GM23338 (cell line): ENCODE data around the gene AADAC. TPM values are rescaled to one million over a fixed set of nuclear protein-coding genes. Genes with fewer than 3 reads are reported as not detected.

Experiments used
- ATAC-seq: fragments of 200-7000 bp; cut with Tn5 transposase; 3 replicates; pipeline ENCODE4 v1.9.1; 2020
- DNase-seq: peaks from one replicate; pipeline ENCODE4 v3.0.0-alpha.2; 2015; ENCODE audit warnings: low spot score
- H2AFZ ChIP-seq: fragments of 200-600 bp; sonication (generic); 2 replicates; pipeline ENCODE4 v1.8.0; 2016; ENCODE audit warnings: antibody characterized with exemption, mild to moderate bottlenecking, moderate library complexity
- H3F3A ChIP-seq: fragments of 200-600 bp; sonication (generic); replicated peaks from 2 replicates; pipeline ENCODE4 v1.8.0; 2017; ENCODE audit warnings: antibody characterized with exemption, mixed run types, low read depth
- H3K27ac ChIP-seq: fragments of 200-600 bp; sonication (generic); 2 replicates; pipeline ENCODE4 v1.6.1; 2016; ENCODE audit warnings: low read depth
- H3K27me3 ChIP-seq: fragments of 200-600 bp; sonication (generic); 2 replicates; pipeline ENCODE4 v1.8.0; 2016; ENCODE audit warnings: mild to moderate bottlenecking, mixed run types, moderate library complexity; ENCODE audit not compliant: insufficient read depth
- H3K36me3 ChIP-seq: fragments of 200-600 bp; sonication (generic); 2 replicates; pipeline ENCODE4 v1.8.0; 2016; ENCODE audit warnings: mild to moderate bottlenecking; ENCODE audit not compliant: insufficient read depth
- H3K4me1 ChIP-seq: fragments of 200-600 bp; sonication (generic); 2 replicates; pipeline ENCODE4 v1.8.0; 2016; ENCODE audit warnings: mild to moderate bottlenecking, moderate library complexity; ENCODE audit not compliant: insufficient read depth
- H3K4me2 ChIP-seq: fragments of 200-600 bp; sonication (generic); 2 replicates; pipeline ENCODE4 v1.7.1; 2017; ENCODE audit warnings: mixed run types
- H3K4me3 ChIP-seq: fragments of 200-600 bp; sonication (generic); 2 replicates; pipeline ENCODE4 v1.6.1; 2016; ENCODE audit warnings: mixed run types
- H3K79me2 ChIP-seq: fragments of 200-600 bp; sonication (generic); replicated peaks from 2 replicates; pipeline ENCODE4 v1.8.0; 2017; ENCODE audit warnings: mild to moderate bottlenecking; ENCODE audit not compliant: insufficient read depth
- H3K9me2 ChIP-seq: fragments of 200-600 bp; sonication (generic); 2 replicates; pipeline ENCODE4 v1.8.0; 2017; ENCODE audit not compliant: insufficient read depth
- H4K20me1 ChIP-seq: fragments of 200-600 bp; sonication (generic); replicated peaks from 2 replicates; pipeline ENCODE4 v1.8.0; 2017; ENCODE audit warnings: mild to moderate bottlenecking; ENCODE audit not compliant: insufficient read depth
- H3K27ac Mint-ChIP-seq: 2 replicates; pipeline ENCODE4 v1.8.0; 2020; ENCODE audit warnings: inconsistent platforms, mild to moderate bottlenecking, moderate library complexity, mixed read lengths
- H3K27me3 Mint-ChIP-seq: 3 replicates; pipeline ENCODE4 v1.8.0; 2022; ENCODE audit warnings: low read depth, mild to moderate bottlenecking, moderate library complexity, mixed read lengths, inconsistent platforms; ENCODE audit not compliant: insufficient read depth, poor library complexity
- H3K36me3 Mint-ChIP-seq: 3 replicates; pipeline ENCODE4 v1.8.0; 2021; ENCODE audit warnings: low read depth, mild to moderate bottlenecking, inconsistent platforms, moderate library complexity, mixed read lengths
- H3K4me1 Mint-ChIP-seq: 3 replicates; pipeline ENCODE4 v1.8.0; 2020; ENCODE audit warnings: mild to moderate bottlenecking, inconsistent platforms, mixed read lengths
- H3K4me3 Mint-ChIP-seq: 3 replicates; pipeline ENCODE4 v1.8.0; 2021; ENCODE audit warnings: moderate library complexity, mild to moderate bottlenecking, inconsistent platforms, mixed read lengths
- H3K9me3 Mint-ChIP-seq: 3 replicates; pipeline ENCODE4 v1.8.0; 2020; ENCODE audit warnings: moderate library complexity, mild to moderate bottlenecking, inconsistent platforms, mixed read lengths
- CREB1 ChIP-seq: fragments of 250-450 bp; sonication (Bioruptor Pico); IDR thresholded peaks from 2 replicates; pipeline ENCODE4 v1.5.0; 2020; ENCODE audit warnings: low read depth, mild to moderate bottlenecking, moderate library complexity
- ETS1 ChIP-seq: IDR thresholded peaks from 2 replicates; pipeline ENCODE4 v1.6.1; 2016; ENCODE audit warnings: antibody characterized with exemption
- JUNB ChIP-seq: IDR thresholded peaks from one replicate; pipeline ENCODE4 v1.6.1; 2016; ENCODE audit warnings: antibody characterized with exemption; ENCODE audit not compliant: unreplicated experiment
- NANOG ChIP-seq: IDR thresholded peaks from 2 replicates; pipeline ENCODE4 v1.6.1; 2016; ENCODE audit warnings: antibody characterized with exemption, borderline replicate concordance
- POLR2AphosphoS5 ChIP-seq: IDR thresholded peaks from 2 replicates; pipeline ENCODE4 v1.6.1; 2016; ENCODE audit warnings: antibody characterized with exemption, low read depth
- REST ChIP-seq: IDR thresholded peaks from one replicate; pipeline ENCODE4 v1.6.1; 2018; ENCODE audit warnings: antibody characterized with exemption; ENCODE audit not compliant: unreplicated experiment
- STAT1 ChIP-seq: IDR thresholded peaks from one replicate; pipeline ENCODE4 v1.6.1; 2016; ENCODE audit warnings: antibody characterized with exemption; ENCODE audit not compliant: unreplicated experiment
- ZNF114 ChIP-seq: fragments of 250-450 bp; sonication (Bioruptor Pico); IDR thresholded peaks from 2 replicates; pipeline ENCODE4 v1.5.0; 2020; ENCODE audit warnings: mild to moderate bottlenecking, moderate library complexity
- polyA plus RNA-seq: library from polyadenylated mRNA; unstranded; fragments of >200 nt; fragmentation: Nextera tagmentation; extraction: Ambion mirVana; gene quantifications from 2 replicates; pipeline ENCODE4 v1.2.1, GENCODE V29; 2016
- total RNA-seq: library from RNA; depleted of rRNA; stranded (reverse); fragments of >200 nt; shearing (Covaris generic); gene quantifications from 2 replicates; pipeline ENCODE4 v1.2.3, GENCODE V29; 2014
- TF ChIP-seq, protein P1 (sequence below), 2 experiments: fragments of 200-600 bp in 1 of 2; sonication (generic) in 1 of 2; conservative IDR thresholded peaks; 2 replicates each; pipeline versions ENCODE4 v1.5.1 to v1.6.1; 2016 to 2017; ENCODE audit warnings: antibody characterized with exemption in 2 of 2, low read depth in 2 of 2, mild to moderate bottlenecking in 2 of 2, moderate library complexity in 1 of 2

The AADAC gene
- total and polyA plus RNA-seq, 2 experiments from 2014 or later = not detected

DNA sequence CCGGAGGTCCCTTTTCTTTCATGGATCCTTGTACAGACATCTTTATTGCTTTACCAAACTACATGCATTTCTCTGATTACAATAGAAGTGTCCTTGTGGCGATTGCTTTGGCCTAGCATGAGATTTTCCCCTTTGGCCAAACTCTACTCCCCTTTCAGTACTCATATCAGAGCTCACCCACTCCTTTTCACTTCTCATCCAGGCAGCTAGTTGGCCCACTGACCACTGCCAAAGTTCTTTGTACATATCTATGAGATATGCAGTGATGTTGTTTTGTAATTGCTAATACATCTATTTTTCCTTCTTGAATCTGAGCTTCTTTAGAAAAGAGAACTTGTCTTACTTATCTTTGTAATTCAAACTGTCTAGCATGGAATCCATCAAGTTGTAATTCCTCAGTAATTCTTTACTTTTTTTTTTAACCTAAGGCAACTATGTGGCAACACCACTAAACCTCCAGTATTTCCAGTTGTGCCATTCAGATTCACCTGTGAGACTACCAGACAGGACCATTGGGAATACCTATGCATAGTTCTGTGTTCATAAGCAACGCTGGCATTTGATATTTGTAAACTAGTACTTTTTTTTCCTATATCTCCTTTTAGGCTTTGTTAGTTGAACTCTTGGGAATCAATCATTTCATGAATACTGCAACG, 41.0 kb upstream of the AADAC start:
- Histone ChIP-seq H3K27ac (no peak overlapping the region), H4K20me1 (no peaks in the 10 kb centered on the region), H3K4me3 (no peak overlapping the region), H3K9me2 (no peaks in the 10 kb centered on the region), H3K36me3 (no peaks in the 10 kb centered on the region), H3F3A (no peaks in the 10 kb centered on the region), H3K4me1 (peaks cover 5% of the 10 kb centered on the region), H3K27me3 (no peaks in the 10 kb centered on the region), H2AFZ (no peak overlapping the region), H3K4me2 (no peak overlapping the region), H3K79me2 (no peaks in the 10 kb centered on the region)
- no peak for TF ChIP-seq CREB1
- no peak for TF ChIP-seq STAT1
- no peak for TF ChIP-seq NANOG
- TF ChIP-seq ETS1 = no peak
- no peak for TF ChIP-seq JUNB
- no peak for TF ChIP-seq REST
- TF ChIP-seq ZNF114 (CRISPR knock-in tag) = no peak
- no peak for TF ChIP-seq POLR2AphosphoS5
- H3K36me3 Mint-ChIP-seq = no peaks in the 10 kb centered on the region
- H3K27ac Mint-ChIP-seq = no peak overlapping the region
- H3K4me1 Mint-ChIP-seq = peaks cover 4% of the 10 kb centered on the region; the same call in 2 of the 3 replicates
- H3K4me3 Mint-ChIP-seq = no peak overlapping the region
- DNase-seq = no peak
- ATAC-seq = no peak
- H3K27me3 Mint-ChIP-seq = no peaks in the 10 kb centered on the region
- no peaks in the 10 kb centered on the region for H3K9me3 Mint-ChIP-seq

DNA sequence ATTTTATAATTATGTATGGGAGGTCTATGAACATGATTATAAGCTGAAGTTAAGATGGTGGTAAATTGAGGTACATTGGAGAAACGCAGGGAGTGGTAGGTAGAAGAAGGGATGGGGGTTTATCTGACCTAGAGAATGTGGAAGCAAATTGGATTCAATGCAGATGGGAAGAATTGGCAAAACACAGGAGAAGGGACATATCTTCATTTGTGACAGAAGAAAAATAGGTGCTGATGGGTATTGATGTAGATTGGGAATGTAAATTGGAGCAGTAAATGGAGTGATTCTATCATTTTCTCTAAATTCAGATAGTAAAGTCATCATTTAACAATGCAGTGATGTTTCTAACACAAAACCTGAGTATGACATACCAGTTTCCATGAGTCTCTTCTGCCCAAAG, 39.7 kb upstream of the AADAC start:
- H3K27me3 Mint-ChIP-seq = no peaks in the 10 kb centered on the region
- Histone ChIP-seq H4K20me1 (no peaks in the 10 kb centered on the region), H3K4me2 (no peak overlapping the region), H3K9me2 (no peaks in the 10 kb centered on the region), H3F3A (no peaks in the 10 kb centered on the region), H3K79me2 (no peaks in the 10 kb centered on the region), H3K36me3 (no peaks in the 10 kb centered on the region), H3K27me3 (no peaks in the 10 kb centered on the region), H3K4me3 (no peak overlapping the region), H3K27ac (no peak overlapping the region), H3K4me1 (peaks cover 5% of the 10 kb centered on the region), H2AFZ (no peak overlapping the region)
- TF ChIP-seq, protein P1, sequence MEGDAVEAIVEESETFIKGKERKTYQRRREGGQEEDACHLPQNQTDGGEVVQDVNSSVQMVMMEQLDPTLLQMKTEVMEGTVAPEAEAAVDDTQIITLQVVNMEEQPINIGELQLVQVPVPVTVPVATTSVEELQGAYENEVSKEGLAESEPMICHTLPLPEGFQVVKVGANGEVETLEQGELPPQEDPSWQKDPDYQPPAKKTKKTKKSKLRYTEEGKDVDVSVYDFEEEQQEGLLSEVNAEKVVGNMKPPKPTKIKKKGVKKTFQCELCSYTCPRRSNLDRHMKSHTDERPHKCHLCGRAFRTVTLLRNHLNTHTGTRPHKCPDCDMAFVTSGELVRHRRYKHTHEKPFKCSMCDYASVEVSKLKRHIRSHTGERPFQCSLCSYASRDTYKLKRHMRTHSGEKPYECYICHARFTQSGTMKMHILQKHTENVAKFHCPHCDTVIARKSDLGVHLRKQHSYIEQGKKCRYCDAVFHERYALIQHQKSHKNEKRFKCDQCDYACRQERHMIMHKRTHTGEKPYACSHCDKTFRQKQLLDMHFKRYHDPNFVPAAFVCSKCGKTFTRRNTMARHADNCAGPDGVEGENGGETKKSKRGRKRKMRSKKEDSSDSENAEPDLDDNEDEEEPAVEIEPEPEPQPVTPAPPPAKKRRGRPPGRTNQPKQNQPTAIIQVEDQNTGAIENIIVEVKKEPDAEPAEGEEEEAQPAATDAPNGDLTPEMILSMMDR (conservative IDR thresholded peaks at IDR 0.05; ENCODE audit: low read depth in 2 of 2) = no peak
- no peak for TF ChIP-seq POLR2AphosphoS5
- TF ChIP-seq REST = no peak
- no peak for TF ChIP-seq NANOG
- no peaks in the 10 kb centered on the region for H3K9me3 Mint-ChIP-seq
- ATAC-seq (no peak), DNase-seq (no peak)
- peaks cover 4% of the 10 kb centered on the region; the same call in 2 of the 3 replicates for H3K4me1 Mint-ChIP-seq
- no peak overlapping the region for H3K4me3 Mint-ChIP-seq
- no peaks in the 10 kb centered on the region for H3K36me3 Mint-ChIP-seq
- H3K27ac Mint-ChIP-seq = no peak overlapping the region
